Stimulated activated naive CD8-positive, alpha-beta T cell treated with anti-CD3 and anti-CD28 coated beads, Interleukin-15, Interleukin-2, amounts not matched to agents 100 U/mL and 50 U/mL, for 24 hours (primary cell): ENCODE data around the gene SLC47A2.

Source experiments
- ATAC-seq: fragments of 150-1000 bp; cut with Tn5 transposase; one replicate; pipeline ENCODE4 v1.10.0; 2021
- DNase-seq: peaks from one replicate; pipeline ENCODE4 v3.0.0; 2021

Gene SLC47A2

DNA sequence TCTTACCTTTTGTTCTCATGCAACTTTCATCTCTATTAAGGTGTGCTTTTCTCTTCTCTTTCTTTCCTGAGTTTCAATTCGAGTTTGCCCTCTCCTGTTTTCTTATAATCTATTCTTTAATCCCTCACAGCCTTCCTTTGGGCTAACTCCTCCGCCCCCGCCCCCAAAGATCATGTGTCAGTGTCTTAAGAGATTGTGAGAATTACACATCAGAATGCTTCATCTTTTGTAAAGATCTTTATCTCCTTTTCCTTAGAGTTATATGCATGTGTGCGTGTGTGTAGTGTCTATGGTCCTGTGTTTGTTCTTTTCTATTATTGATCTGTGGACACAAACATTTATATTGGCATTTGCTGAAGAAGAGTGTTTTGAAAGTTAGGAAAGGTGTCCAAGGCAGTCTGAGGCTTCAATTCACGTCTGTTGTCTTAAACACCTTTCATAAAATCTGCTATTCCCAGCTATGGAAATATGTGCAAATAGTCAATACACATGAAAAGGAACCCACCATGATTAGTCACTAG lies 74.0 kb downstream of the SLC47A2 start:
- no peak for ATAC-seq
- no peak for DNase-seq

DNA sequence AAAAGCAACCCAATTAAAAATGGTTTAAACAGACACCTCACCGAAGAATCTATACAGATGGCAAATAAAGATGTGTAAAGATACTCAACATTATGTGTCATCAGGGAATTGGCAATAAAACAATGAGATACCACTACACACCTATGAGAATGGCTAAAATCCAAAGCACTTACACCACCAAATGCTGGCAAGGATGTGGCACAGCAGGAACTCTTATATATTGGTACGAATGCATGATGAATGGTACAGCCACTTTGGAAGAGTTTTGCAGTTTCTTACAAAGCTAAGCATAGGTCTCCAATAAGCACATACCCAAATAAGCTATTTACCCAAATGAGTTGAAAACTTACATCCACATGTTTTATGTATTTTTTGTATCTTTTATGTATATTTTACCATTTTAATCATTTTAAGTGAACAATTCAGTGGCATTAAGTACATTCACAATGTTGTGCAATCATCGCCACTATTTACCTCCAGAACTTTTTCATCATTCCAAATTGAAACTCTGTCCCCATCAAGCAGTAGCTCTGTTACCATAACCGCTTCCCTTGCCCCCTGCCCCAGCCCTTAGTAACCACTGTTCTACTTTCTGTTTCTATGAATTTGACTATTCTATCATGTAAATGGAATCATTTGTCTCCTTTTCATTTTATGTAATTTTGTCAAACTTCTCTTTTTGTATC lies 74.6 kb downstream of the SLC47A2 start:
- no peak for DNase-seq
- ATAC-seq: no peak

DNA sequence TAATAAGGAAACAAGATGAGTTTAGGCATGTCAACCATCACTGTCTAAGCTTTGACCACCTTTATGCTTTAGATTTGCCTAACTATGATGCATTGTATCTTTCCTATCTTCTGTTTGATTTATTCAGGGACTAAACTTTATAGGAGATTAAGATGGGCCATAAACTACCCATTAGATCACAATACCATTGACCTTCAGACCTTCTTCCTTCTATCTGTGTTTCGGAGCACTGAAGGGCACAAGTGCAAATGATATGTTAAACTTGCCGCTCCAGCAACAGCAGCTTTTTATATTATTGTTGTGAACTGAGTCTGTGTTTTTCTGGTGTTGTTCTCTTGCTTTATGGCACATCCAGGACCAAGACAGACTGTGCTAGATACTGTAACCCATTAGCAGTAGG lies 84.5 kb downstream of the SLC47A2 start:
- ATAC-seq: no peak
- DNase-seq: no peak

DNA sequence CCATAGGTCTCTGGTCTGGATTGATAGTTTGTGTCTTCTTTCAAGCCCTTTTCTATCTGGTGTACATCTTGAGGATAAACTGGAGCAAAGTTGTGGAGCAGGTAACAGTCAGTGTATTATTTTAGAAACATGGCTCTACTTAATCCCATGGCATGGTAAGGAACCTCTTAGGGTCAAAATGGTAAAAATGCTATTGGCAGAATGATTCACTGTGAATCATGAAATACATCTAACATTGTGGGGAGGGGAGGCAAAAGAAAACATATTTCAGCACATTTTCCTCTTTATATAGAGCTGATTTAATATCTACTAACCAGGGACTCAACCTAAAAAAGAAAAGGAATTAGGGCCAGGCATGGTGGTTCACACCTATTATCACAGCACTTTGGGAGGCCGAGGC lies 85.7 kb downstream of the SLC47A2 start:
- no peak for DNase-seq
- ATAC-seq: no peak

DNA sequence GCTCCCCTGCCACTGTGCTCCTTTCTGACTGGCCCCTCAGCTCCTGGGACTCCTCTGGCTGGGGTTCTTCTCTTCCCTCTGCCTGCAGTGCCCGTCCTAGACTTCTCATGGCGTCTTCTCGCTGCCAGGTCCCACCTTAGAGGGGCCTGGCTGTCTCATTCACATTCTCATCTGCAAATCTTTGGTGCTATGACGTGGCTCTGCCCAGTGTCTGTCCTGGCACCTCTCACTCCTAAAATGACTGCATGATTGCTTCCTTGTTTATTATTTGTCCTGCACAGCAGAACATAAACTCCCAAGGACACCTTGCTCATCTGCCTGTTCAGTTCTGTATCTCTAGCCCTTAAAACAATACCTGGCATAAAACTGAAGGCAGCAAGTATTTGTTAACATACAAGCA lies 86.3 kb downstream of the SLC47A2 start:
- no peak for ATAC-seq
- DNase-seq: no peak

DNA sequence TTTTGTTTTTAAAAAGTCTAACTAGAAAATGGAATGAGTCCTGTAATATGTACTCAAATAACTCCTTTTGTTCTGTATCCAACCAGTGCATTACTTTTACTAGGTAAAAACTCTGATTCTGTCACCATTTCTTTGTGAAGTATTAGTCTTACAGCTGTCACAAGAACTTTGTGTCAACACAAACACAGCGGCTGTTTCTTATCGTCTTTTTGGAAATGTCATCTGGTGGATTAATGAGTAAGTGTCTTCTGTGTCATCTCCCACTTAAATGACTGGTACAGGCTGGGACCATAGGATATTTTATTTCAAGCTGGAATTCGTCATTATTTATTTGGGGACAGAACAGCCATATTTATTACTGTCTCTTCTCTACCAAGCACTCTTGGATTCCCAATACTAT lies 86.9 kb downstream of the SLC47A2 start:
- DNase-seq: no peak
- ATAC-seq: no peak
